Measurements from ENCODE around the gene NKD2.
"Not testable (repeated sequence)": the region's sequence is repeated elsewhere in the genome, so short reads cannot be mapped to it uniquely, and the experiment has no call there.

NKD2 gene

GRCh38 chr5:966941-967340 is 41.7 kb upstream of the NKD2 start:
- H3K36me3 ChIP-seq (ENCODE audit: control insufficient read depth in 1 of 2, insufficient read depth in 2 of 2, low read length in 2 of 2), result no peaks in the 10 kb centered on the region

GRCh38 chr5:968881-969280 is 39.7 kb upstream of the NKD2 start:
- Histone ChIP-seq H3K79me2 (ENCODE audit: control insufficient read depth, insufficient read depth, low read length, poor library complexity) (no peaks in the 10 kb centered on the region), H4K8ac (ENCODE audit: low read depth, low read length) (no peak overlapping the region), H2AFZ (ENCODE audit: insufficient read depth, low read length, poor library complexity) (no peak overlapping the region), H3K79me1 (ENCODE audit: low read length) (no peaks in the 10 kb centered on the region), H3K4ac (ENCODE audit: low read depth, low read length) (no peak overlapping the region), H3K27ac (ENCODE audit: low read depth, low read length) (no peak overlapping the region), H3K9me3 (ENCODE audit: insufficient read depth, low read depth, low read length) (no peaks in the 10 kb centered on the region), H3K14ac (ENCODE audit: low read length) (no peak overlapping the region), H4K91ac (ENCODE audit: low read depth, low read length) (no peak overlapping the region), H3K4me1 (ENCODE audit: control insufficient read depth in 1 of 2, insufficient read depth in 2 of 2, low read length in 2 of 2) (no peaks in the 10 kb centered on the region), H3K27me3 (ENCODE audit: insufficient read depth, low read length) (peaks cover 4% of the 10 kb centered on the region), H2BK120ac (ENCODE audit: insufficient read depth, low read length, poor library complexity) (no peak overlapping the region), H2BK12ac (ENCODE audit: low read length) (no peak overlapping the region), H2BK5ac (ENCODE audit: low read depth, low read length, poor library complexity) (no peak overlapping the region), H3K4me3 (ENCODE audit: low read depth, low read length) (no peak overlapping the region), H3K36me3 (ENCODE audit: control insufficient read depth in 1 of 2, insufficient read depth in 2 of 2, low read length in 2 of 2) (no peaks in the 10 kb centered on the region), H2AK5ac (ENCODE audit: low read length) (no peak overlapping the region), H3K23ac (ENCODE audit: low read length) (no peak overlapping the region), H3K4me2 (ENCODE audit: low read length) (no peak overlapping the region), H4K12ac (ENCODE audit: low read depth, low read length) (no peak overlapping the region), H3K9ac (ENCODE audit: low read length) (no peak overlapping the region), H3K18ac (ENCODE audit: low read length) (no peak overlapping the region)
- no CpG with 5 or more reads among the region's 6 CpGs for WGBS (ENCODE audit: extremely low coverage, insufficient coverage, insufficient read length)
- DNase-seq, result no peak

More at GRCh38 chr5:966941-967340, 41.7 kb upstream of the NKD2 start:
- no peak overlapping the region for H3K4me3 ChIP-seq (ENCODE audit: low read depth, low read length)
- H4K91ac ChIP-seq (ENCODE audit: low read depth, low read length), result no peak overlapping the region
- no peak overlapping the region for H3K23ac ChIP-seq (ENCODE audit: low read length)
- H3K4me1 ChIP-seq (ENCODE audit: control insufficient read depth in 1 of 2, insufficient read depth in 2 of 2, low read length in 2 of 2), result no peaks in the 10 kb centered on the region
- no peak overlapping the region for H3K14ac ChIP-seq (ENCODE audit: low read length)
- H3K9me3 ChIP-seq (ENCODE audit: insufficient read depth, low read depth, low read length), result no peaks in the 10 kb centered on the region
- no peak overlapping the region for H4K8ac ChIP-seq (ENCODE audit: low read depth, low read length)
- H2BK5ac ChIP-seq (ENCODE audit: low read depth, low read length, poor library complexity), result no peak overlapping the region
- peaks cover 4% of the 10 kb centered on the region for H3K27me3 ChIP-seq (ENCODE audit: insufficient read depth, low read length)
- H2AK5ac ChIP-seq (ENCODE audit: low read length), result no peak overlapping the region
- H2AFZ ChIP-seq (ENCODE audit: insufficient read depth, low read length, poor library complexity), result no peak overlapping the region
- no peak overlapping the region for H3K27ac ChIP-seq (ENCODE audit: low read depth, low read length)
- H4K12ac ChIP-seq (ENCODE audit: low read depth, low read length), result no peak overlapping the region
- no peak overlapping the region for H3K18ac ChIP-seq (ENCODE audit: low read length)
- H2BK120ac ChIP-seq (ENCODE audit: insufficient read depth, low read length, poor library complexity), result no peak overlapping the region
- DNase-seq, result no peak
- H3K4ac ChIP-seq (ENCODE audit: low read depth, low read length), result no peak overlapping the region
- H3K4me2 ChIP-seq (ENCODE audit: low read length), result no peak overlapping the region
- WGBS (ENCODE audit: extremely low coverage, insufficient coverage, insufficient read length), result no CpG with 5 or more reads among the region's 6 CpGs
- H3K79me1 ChIP-seq (ENCODE audit: low read length), result no peaks in the 10 kb centered on the region
- H2BK12ac ChIP-seq (ENCODE audit: low read length), result no peak overlapping the region
- no peaks in the 10 kb centered on the region for H3K79me2 ChIP-seq (ENCODE audit: control insufficient read depth, insufficient read depth, low read length, poor library complexity)
- H3K9ac ChIP-seq (ENCODE audit: low read length), result no peak overlapping the region

GRCh38 chr5:969408-969839 is 39.2 kb upstream of the NKD2 start:
- no peak overlapping the region for H3K14ac ChIP-seq (ENCODE audit: low read length)
- no peaks in the 10 kb centered on the region for H3K79me2 ChIP-seq (ENCODE audit: control insufficient read depth, insufficient read depth, low read length, poor library complexity)
- H4K8ac ChIP-seq (ENCODE audit: low read depth, low read length), result no peak overlapping the region
- H2BK5ac ChIP-seq (ENCODE audit: low read depth, low read length, poor library complexity), result no peak overlapping the region
- no CpG with 5 or more reads among the region's 14 CpGs for WGBS (ENCODE audit: extremely low coverage, insufficient coverage, insufficient read length)
- no peak overlapping the region for H4K91ac ChIP-seq (ENCODE audit: low read depth, low read length)
- no peak overlapping the region for H3K27ac ChIP-seq (ENCODE audit: low read depth, low read length)
- no peak overlapping the region for H3K23ac ChIP-seq (ENCODE audit: low read length)
- no peak overlapping the region for H2AFZ ChIP-seq (ENCODE audit: insufficient read depth, low read length, poor library complexity)
- H3K4me1 ChIP-seq (ENCODE audit: control insufficient read depth in 1 of 2, insufficient read depth in 2 of 2, low read length in 2 of 2), result no peaks in the 10 kb centered on the region
- H3K9me3 ChIP-seq (ENCODE audit: insufficient read depth, low read depth, low read length), result no peaks in the 10 kb centered on the region
- H3K79me1 ChIP-seq (ENCODE audit: low read length), result no peaks in the 10 kb centered on the region
- H3K4ac ChIP-seq (ENCODE audit: low read depth, low read length), result no peak overlapping the region
- H3K4me3 ChIP-seq (ENCODE audit: low read depth, low read length), result no peak overlapping the region
- H3K18ac ChIP-seq (ENCODE audit: low read length), result no peak overlapping the region
- H4K12ac ChIP-seq (ENCODE audit: low read depth, low read length), result no peak overlapping the region
- H2BK120ac ChIP-seq (ENCODE audit: insufficient read depth, low read length, poor library complexity), result no peak overlapping the region
- H3K27me3 ChIP-seq (ENCODE audit: insufficient read depth, low read length), result peaks cover 4% of the 10 kb centered on the region
- DNase-seq, result no peak
- H3K4me2 ChIP-seq (ENCODE audit: low read length), result no peak overlapping the region
- no peak overlapping the region for H2AK5ac ChIP-seq (ENCODE audit: low read length)
- no peak overlapping the region for H2BK12ac ChIP-seq (ENCODE audit: low read length)
- H3K9ac ChIP-seq (ENCODE audit: low read length), result no peak overlapping the region
- no peaks in the 10 kb centered on the region for H3K36me3 ChIP-seq (ENCODE audit: control insufficient read depth in 1 of 2, insufficient read depth in 2 of 2, low read length in 2 of 2)

- H3K23ac ChIP-seq (ENCODE audit: low read length); H3K79me1 ChIP-seq (ENCODE audit: low read length); H2AK5ac ChIP-seq (ENCODE audit: low read length); H3K27me3 ChIP-seq (ENCODE audit: insufficient read depth, low read length); H3K4me3 ChIP-seq (ENCODE audit: low read depth, low read length); H3K4me2 ChIP-seq (ENCODE audit: low read length); H2AFZ ChIP-seq (ENCODE audit: insufficient read depth, low read length, poor library complexity); H3K79me2 ChIP-seq (ENCODE audit: control insufficient read depth, insufficient read depth, low read length, poor library complexity); H3K9me3 ChIP-seq (ENCODE audit: insufficient read depth, low read depth, low read length); H4K91ac ChIP-seq (ENCODE audit: low read depth, low read length); DNase-seq; H3K27ac ChIP-seq (ENCODE audit: low read depth, low read length); H2BK5ac ChIP-seq (ENCODE audit: low read depth, low read length, poor library complexity); H3K14ac ChIP-seq (ENCODE audit: low read length); H3K4me1 ChIP-seq (ENCODE audit: control insufficient read depth in 1 of 2, insufficient read depth in 2 of 2, low read length in 2 of 2); H4K8ac ChIP-seq (ENCODE audit: low read depth, low read length); H3K4ac ChIP-seq (ENCODE audit: low read depth, low read length); H2BK120ac ChIP-seq (ENCODE audit: insufficient read depth, low read length, poor library complexity); H4K12ac ChIP-seq (ENCODE audit: low read depth, low read length); H3K18ac ChIP-seq (ENCODE audit: low read length); H3K9ac ChIP-seq (ENCODE audit: low read length); H2BK12ac ChIP-seq (ENCODE audit: low read length); H3K36me3 ChIP-seq (ENCODE audit: control insufficient read depth in 1 of 2, insufficient read depth in 2 of 2, low read length in 2 of 2): not testable (repeated sequence)
- no CpG with 5 or more reads among the region's 2 CpGs for WGBS (ENCODE audit: extremely low coverage, insufficient coverage, insufficient read length)
Observed at GRCh38 chr5:972575-972974, 36.0 kb upstream of the NKD2 start.

Data from trophoblast cell (in vitro differentiated cells and primary cell).